ENCODE data around the gene GLI2. TPM values are rescaled to one million over a fixed set of nuclear protein-coding genes. Genes with fewer than 3 reads are reported as not detected.
A peak's percentile ranks its signal among the peaks of the same experiment; 100 is the strongest.

GLI2 gene
- total and polyA plus RNA-seq, 2 of the 4 experiments (the other 2 are of a cell fraction) = 3.8 to 26.0 TPM

DNA sequence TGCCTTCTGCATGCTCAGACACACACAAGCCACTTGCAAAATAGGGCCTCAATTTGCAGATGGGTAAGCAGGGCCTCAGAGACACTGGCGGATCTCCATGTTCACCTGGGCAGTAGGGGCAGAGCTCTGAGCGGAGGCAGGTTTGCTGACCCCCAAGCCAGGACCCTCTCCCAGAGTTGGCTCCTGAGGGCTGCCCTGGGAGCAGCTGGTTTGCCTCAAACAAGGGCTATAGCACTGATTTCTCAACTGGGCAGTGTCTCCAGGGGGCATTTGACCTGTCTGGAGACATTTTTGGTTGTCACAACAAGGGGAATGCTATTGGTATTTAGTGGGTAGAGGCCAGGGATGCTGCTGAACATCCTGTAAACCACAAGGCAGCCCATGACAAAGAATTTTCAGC is 11.6 kb downstream of the GLI2 start:
- no peak for DNase-seq
- H3K14ac ChIP-seq (replicated peaks; ENCODE audit: low read depth, low read length) = no peak overlapping the region
- no peak overlapping the region; a peak in 1 of 4 replicates for H4K8ac ChIP-seq (ENCODE audit: low read depth in 2 of 2, low read length in 2 of 2)
- no peak overlapping the region for H2AFZ ChIP-seq (replicated peaks; ENCODE audit: low read length, poor library complexity)
- no peak overlapping the region for H3K9ac ChIP-seq (ENCODE audit: low read depth, low read length)
- 0 out of 2 replicates have a peak overlapping the region, but pooled peaks have one; percentile 2 for H2AK5ac ChIP-seq (ENCODE audit: low read depth, low read length)
- in situ Hi-C loops (cut with MboI; ENCODE audit: low sequenced_read_pairs) (no loop called here), intact Hi-C loops (cut with micrococcal nuclease) (no loop called here), dilution Hi-C loops (cut with HindIII; ENCODE audit: low sequenced_read_pairs, unreplicated experiment) (no loop called here)
- no peak overlapping the region for H2BK20ac ChIP-seq (ENCODE audit: low read depth, low read length)
- H3K9me3 ChIP-seq (ENCODE audit: control insufficient read depth, insufficient read depth, low read length) = no peaks in the 10 kb centered on the region
- no peak overlapping the region for H3K4ac ChIP-seq (ENCODE audit: low read depth, low read length)
- TF ChIP-seq BHLHE40 (IDR thresholded peaks at IDR 0.05; ENCODE audit: low read depth, low read length) = no peak
- TF ChIP-seq NFE2L2 (IDR thresholded peaks at IDR 0.05; ENCODE audit: low read depth, low read length) = no peak
- TF ChIP-seq FOS (IDR thresholded peaks at IDR 0.05; ENCODE audit: low read depth, low read length) = no peak
- H3K4me3 ChIP-seq (ENCODE audit: insufficient read depth, low read depth, low read length) = no peak overlapping the region
- H4K5ac ChIP-seq (ENCODE audit: low read depth, low read length) = no peak overlapping the region
- H4K20me1 ChIP-seq (ENCODE audit: insufficient read depth, low read length) = peaks cover 92% of the 10 kb centered on the region
- H3K56ac ChIP-seq (ENCODE audit: extremely low read depth, insufficient read depth, low read length) = no peak overlapping the region
- no TSS peak for BruUV-seq (replicated peaks)
- ChIA-PET POLR2A (ENCODE audit: unreplicated experiment) (no interaction called here), CTCF (no interaction called here)
- no peak overlapping the region for H3K18ac ChIP-seq (ENCODE audit: low read depth, low read length)
- H2AK9ac ChIP-seq (replicated peaks; ENCODE audit: low read depth, low read length, poor library complexity) = no peak overlapping the region
- no peak overlapping the region for H2BK15ac ChIP-seq (ENCODE audit: low read depth, low read length)
- H2BK5ac ChIP-seq (ENCODE audit: low read depth, low read length, poor library complexity, severe bottlenecking) = no peak overlapping the region
- H3K4me1 ChIP-seq (ENCODE audit: control insufficient read depth, insufficient read depth, low read length) = peaks cover 35% of the 10 kb centered on the region
- H3K79me1 ChIP-seq (ENCODE audit: low read depth in 1 of 2, low read length in 2 of 2) = peaks cover 3 to 89% of the 10 kb centered on the region in 2 experiments; a peak in 3 of 4 replicates
- ATAC-seq (ENCODE audit: low read depth) = no peak
- H4K91ac ChIP-seq (ENCODE audit: insufficient read depth, low read depth, low read length) = no peak overlapping the region
- H3K9me1 ChIP-seq (ENCODE audit: insufficient read depth, low read length) = peaks cover 52% of the 10 kb centered on the region
- H2BK120ac ChIP-seq (ENCODE audit: low read depth, low read length) = no peak overlapping the region
- WGBS, 2 experiments (ENCODE audit: extremely low coverage in 2 of 2, insufficient read length in 1 of 2) = 100% methylated on average over 2 of the region's 2 CpGs; no CpG with 5 or more reads in 1 of the 2 experiments
- H3K36me3 ChIP-seq (ENCODE audit: control insufficient read depth, insufficient read depth, low read length) = no peaks in the 10 kb centered on the region
- no peak overlapping the region for H3K27ac ChIP-seq (ENCODE audit: insufficient read depth, low read length)
- H3K27me3 ChIP-seq (ENCODE audit: control insufficient read depth, insufficient read depth, low read length) = no peaks in the 10 kb centered on the region
- H3K23ac ChIP-seq (ENCODE audit: low read depth, low read length) = peak overlapping the region; percentile 50; the same call in 1 of the 2 replicates
- no peak overlapping the region for H3K4me2 ChIP-seq (ENCODE audit: low read depth, low read length)

All from IMR-90 (cell line).